ENCODE measurements around the gene IL10RB.

- TF ChIP-seq CTCF (IDR thresholded peaks at IDR 0.05; ENCODE audit: poor library complexity) (no peak), EZH2 (IDR thresholded peaks at IDR 0.05; ENCODE audit: borderline replicate concordance) (no peak), EZH2phosphoT487 (IDR thresholded peaks at IDR 0.05; ENCODE audit: low read depth, severe bottlenecking, unreplicated experiment) (no peak)
These were observed 61.7 kb downstream of the IL10RB start for GRCh38 chr21:33327792-33328433.

All from hepatocyte (in vitro differentiated cells).